Measurements from ENCODE around the gene IRF4.

The IRF4 gene

DNA sequence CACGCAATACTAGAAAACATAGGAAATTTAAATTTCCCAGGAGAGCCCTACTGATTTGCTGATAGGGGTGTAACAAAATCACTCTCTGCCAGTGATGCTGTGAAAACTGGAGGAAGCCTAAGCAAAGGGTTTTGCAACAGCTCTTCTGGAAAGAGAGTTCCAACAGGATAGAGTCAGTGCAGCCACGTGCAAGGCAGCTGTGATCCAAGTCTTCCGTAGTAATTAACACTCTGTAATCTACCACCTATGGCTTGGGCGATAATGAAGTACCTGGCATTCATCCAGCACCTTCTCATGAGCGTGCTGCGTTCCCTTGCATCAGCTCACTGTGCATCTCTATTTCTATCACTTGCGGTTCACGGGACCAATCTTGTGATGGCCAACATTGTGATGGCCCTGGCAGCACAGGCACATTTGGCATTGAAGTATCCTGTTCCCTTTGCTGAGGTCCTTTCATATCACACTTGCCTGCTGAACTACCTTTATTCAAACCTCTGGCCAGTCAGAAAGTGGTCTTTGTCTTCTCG, 48.2 kb downstream of the IRF4 start:
- no peak for TF ChIP-seq TCF12 (IDR thresholded peaks at IDR 0.05; ENCODE audit: low read depth)
- no peak for TF ChIP-seq CEBPB (IDR thresholded peaks at IDR 0.05)
- TF ChIP-seq RAD21 (IDR thresholded peaks at IDR 0.05; ENCODE audit: low read depth) = no peak
- TF ChIP-seq FOXM1 (IDR thresholded peaks at IDR 0.05; ENCODE audit: borderline replicate concordance, low read depth) = no peak
- TF ChIP-seq, protein P1, sequence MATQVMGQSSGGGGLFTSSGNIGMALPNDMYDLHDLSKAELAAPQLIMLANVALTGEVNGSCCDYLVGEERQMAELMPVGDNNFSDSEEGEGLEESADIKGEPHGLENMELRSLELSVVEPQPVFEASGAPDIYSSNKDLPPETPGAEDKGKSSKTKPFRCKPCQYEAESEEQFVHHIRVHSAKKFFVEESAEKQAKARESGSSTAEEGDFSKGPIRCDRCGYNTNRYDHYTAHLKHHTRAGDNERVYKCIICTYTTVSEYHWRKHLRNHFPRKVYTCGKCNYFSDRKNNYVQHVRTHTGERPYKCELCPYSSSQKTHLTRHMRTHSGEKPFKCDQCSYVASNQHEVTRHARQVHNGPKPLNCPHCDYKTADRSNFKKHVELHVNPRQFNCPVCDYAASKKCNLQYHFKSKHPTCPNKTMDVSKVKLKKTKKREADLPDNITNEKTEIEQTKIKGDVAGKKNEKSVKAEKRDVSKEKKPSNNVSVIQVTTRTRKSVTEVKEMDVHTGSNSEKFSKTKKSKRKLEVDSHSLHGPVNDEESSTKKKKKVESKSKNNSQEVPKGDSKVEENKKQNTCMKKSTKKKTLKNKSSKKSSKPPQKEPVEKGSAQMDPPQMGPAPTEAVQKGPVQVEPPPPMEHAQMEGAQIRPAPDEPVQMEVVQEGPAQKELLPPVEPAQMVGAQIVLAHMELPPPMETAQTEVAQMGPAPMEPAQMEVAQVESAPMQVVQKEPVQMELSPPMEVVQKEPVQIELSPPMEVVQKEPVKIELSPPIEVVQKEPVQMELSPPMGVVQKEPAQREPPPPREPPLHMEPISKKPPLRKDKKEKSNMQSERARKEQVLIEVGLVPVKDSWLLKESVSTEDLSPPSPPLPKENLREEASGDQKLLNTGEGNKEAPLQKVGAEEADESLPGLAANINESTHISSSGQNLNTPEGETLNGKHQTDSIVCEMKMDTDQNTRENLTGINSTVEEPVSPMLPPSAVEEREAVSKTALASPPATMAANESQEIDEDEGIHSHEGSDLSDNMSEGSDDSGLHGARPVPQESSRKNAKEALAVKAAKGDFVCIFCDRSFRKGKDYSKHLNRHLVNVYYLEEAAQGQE (IDR thresholded peaks at IDR 0.05; ENCODE audit: low read depth) = no peak
- TF ChIP-seq NFIC (IDR thresholded peaks at IDR 0.05) = no peak
- TF ChIP-seq MAX (IDR thresholded peaks at IDR 0.05) = no peak
- no peak for TF ChIP-seq EP300 (IDR thresholded peaks at IDR 0.05; ENCODE audit: borderline replicate concordance)
- TF ChIP-seq EGR1 (IDR thresholded peaks at IDR 0.05) = no peak
- no peak for TF ChIP-seq TEAD4 (IDR thresholded peaks at IDR 0.05)
- no peak for TF ChIP-seq TAF1 (IDR thresholded peaks at IDR 0.05; ENCODE audit: low read depth)
- no peak for TF ChIP-seq USF1 (IDR thresholded peaks at IDR 0.05)
- TF ChIP-seq CREB1 (IDR thresholded peaks at IDR 0.05; ENCODE audit: low read depth) = no peak
- no peak for TF ChIP-seq YY1 (IDR thresholded peaks at IDR 0.05; ENCODE audit: low read depth)

DNA sequence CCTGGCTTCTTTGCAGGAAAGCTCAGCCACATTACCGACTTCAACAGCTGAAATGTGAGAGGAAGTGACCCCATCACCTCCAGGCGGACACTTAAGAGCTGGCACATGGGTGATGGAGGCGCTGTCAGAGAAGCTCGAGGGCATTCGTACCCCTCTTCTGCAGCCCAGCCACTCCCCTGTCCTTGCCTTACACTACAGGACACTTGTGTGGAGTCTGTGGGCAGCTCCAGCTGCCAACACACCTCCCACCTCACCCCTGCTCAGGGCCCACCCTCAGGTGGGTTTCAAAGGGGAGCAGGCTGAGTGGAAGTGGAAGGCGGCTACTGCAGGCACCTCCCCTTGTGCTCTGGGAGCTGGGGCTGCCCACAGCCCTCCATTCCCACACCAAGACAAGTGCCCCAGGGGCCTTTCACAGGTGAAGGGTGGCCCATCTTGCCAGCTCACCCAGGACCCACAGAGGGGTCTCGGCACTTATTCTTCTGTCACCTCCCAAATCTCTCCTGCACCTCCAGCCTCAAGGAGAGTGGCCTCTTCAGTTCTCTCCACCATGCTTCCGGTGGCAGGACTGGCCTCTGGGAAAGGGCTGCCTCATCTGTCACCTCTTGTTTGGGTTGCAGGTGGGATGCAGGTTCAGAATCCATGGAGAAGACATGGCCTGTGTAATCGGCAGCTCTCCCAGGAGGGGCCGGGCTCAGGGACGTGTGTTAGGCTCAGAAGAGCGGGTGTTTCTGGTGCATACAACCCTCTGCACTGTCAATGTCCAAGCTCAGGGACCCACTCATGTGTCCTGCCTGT, 49.8 kb downstream of the IRF4 start:
- no peak for TF ChIP-seq TEAD4 (IDR thresholded peaks at IDR 0.05)
- no peak for TF ChIP-seq YY1 (IDR thresholded peaks at IDR 0.05; ENCODE audit: low read depth)
- no peak for TF ChIP-seq ZBTB7A (IDR thresholded peaks at IDR 0.05; ENCODE audit: low read depth)
- no peak for TF ChIP-seq USF1 (IDR thresholded peaks at IDR 0.05)
- TF ChIP-seq RAD21 (IDR thresholded peaks at IDR 0.05; ENCODE audit: low read depth) = no peak
- no peak for TF ChIP-seq CEBPB (IDR thresholded peaks at IDR 0.05)
- TF ChIP-seq MAX (IDR thresholded peaks at IDR 0.05) = no peak

- TF ChIP-seq FOXM1 (IDR thresholded peaks at IDR 0.05; ENCODE audit: borderline replicate concordance, low read depth) (no peak), EGR1 (IDR thresholded peaks at IDR 0.05) (no peak), EP300 (IDR thresholded peaks at IDR 0.05; ENCODE audit: borderline replicate concordance) (no peak), YY1 (IDR thresholded peaks at IDR 0.05; ENCODE audit: low read depth) (no peak), ZBTB7A (IDR thresholded peaks at IDR 0.05; ENCODE audit: low read depth) (no peak), MAX (IDR thresholded peaks at IDR 0.05) (no peak), RAD21 (IDR thresholded peaks at IDR 0.05; ENCODE audit: low read depth) (no peak), NFIC (IDR thresholded peaks at IDR 0.05) (no peak), USF1 (IDR thresholded peaks at IDR 0.05) (no peak), CEBPB (IDR thresholded peaks at IDR 0.05) (no peak), TAF1 (IDR thresholded peaks at IDR 0.05; ENCODE audit: low read depth) (no peak), CREB1 (IDR thresholded peaks at IDR 0.05; ENCODE audit: low read depth) (no peak), TCF12 (IDR thresholded peaks at IDR 0.05; ENCODE audit: low read depth) (no peak), TEAD4 (IDR thresholded peaks at IDR 0.05) (no peak)
- TF ChIP-seq, protein P1 (IDR thresholded peaks at IDR 0.05; ENCODE audit: low read depth) = no peak
These were observed 52.1 kb downstream of the IRF4 start for GRCh38 chr6:443621-444159.

DNA sequence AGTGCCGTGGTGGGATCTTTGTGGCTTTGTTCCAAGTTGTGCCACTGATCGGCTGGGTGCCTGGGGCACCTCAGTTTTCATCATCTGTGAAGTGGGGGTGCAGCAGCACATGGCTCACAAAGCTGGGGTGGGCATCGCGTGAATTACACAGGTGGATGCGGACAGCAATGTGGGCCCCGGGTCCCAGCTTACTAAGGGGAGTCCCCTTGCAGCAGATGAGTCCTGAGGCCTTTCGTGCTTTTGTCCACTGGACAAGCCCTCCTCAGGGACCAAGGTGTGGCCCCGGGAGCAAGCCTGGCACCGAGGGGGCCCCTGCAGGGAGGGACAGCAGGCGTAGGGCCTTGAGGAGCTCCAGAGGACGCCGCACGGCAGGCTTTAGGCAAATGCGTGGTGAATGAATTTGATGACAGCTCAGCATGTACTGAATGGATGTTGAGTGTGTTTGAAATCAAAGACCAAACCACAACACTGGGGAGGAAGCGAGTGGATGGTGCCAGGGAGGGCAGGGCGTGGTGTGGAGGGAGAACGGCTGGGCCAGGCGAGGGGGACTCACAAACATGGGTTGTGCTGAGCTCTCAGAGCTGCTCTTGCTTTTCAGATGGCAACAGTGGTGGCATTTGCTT, 53.2 kb downstream of the IRF4 start:
- no peak for TF ChIP-seq MAX (IDR thresholded peaks at IDR 0.05)
- no peak for TF ChIP-seq RAD21 (IDR thresholded peaks at IDR 0.05; ENCODE audit: low read depth)
- no peak for TF ChIP-seq TAF1 (IDR thresholded peaks at IDR 0.05; ENCODE audit: low read depth)
- TF ChIP-seq NFIC (IDR thresholded peaks at IDR 0.05) = no peak
- no peak for TF ChIP-seq ZBTB7A (IDR thresholded peaks at IDR 0.05; ENCODE audit: low read depth)
- TF ChIP-seq USF1 (IDR thresholded peaks at IDR 0.05) = no peak
- TF ChIP-seq CREB1 (IDR thresholded peaks at IDR 0.05; ENCODE audit: low read depth) = no peak
- TF ChIP-seq EGR1 (IDR thresholded peaks at IDR 0.05) = no peak
